WTC11 (cell line): ENCODE results near the gene CFAP20DC.

Source experiments
- CREB1 ChIP-seq: sonication (generic); formaldehyde crosslinking; IDR thresholded peaks from 2 replicates; pipeline ENCODE4 v1.8.0; 2023; ENCODE audit warnings: mild to moderate bottlenecking, missing genetic modification reagents
- FOXK1 ChIP-seq: sonication (generic); formaldehyde crosslinking; IDR thresholded peaks from 2 replicates; pipeline ENCODE4 v1.8.0; 2022; ENCODE audit warnings: mild to moderate bottlenecking, moderate library complexity, missing genetic modification reagents
- FOXP1 ChIP-seq: sonication (generic); formaldehyde crosslinking; IDR thresholded peaks from 2 replicates; pipeline ENCODE4 v1.8.0; 2022; ENCODE audit warnings: missing genetic modification reagents, mild to moderate bottlenecking, moderate library complexity, borderline replicate concordance
- HMGXB4 ChIP-seq: sonication (generic); formaldehyde crosslinking; IDR thresholded peaks from 2 replicates; pipeline ENCODE4 v1.8.1; 2023; ENCODE audit warnings: mild to moderate bottlenecking, moderate library complexity, missing genetic modification reagents
- SP1 ChIP-seq: sonication (generic); formaldehyde crosslinking; conservative IDR thresholded peaks from 2 replicates; pipeline ENCODE4 v1.8.1; 2022; ENCODE audit warnings: missing genetic modification reagents
- TCF7 ChIP-seq: sonication (generic); formaldehyde crosslinking; IDR thresholded peaks from 2 replicates; pipeline ENCODE4 v1.8.0; 2022; ENCODE audit warnings: mild to moderate bottlenecking, low read depth, missing genetic modification reagents, moderate library complexity
- ZNF121 ChIP-seq: sonication (generic); formaldehyde crosslinking; IDR thresholded peaks from 2 replicates; pipeline ENCODE4 v1.8.0; 2023; ENCODE audit warnings: missing genetic modification reagents
- TF ChIP-seq, protein P1 (sequence below): fragments of 200-600 bp; IDR thresholded peaks from 2 replicates; pipeline ENCODE4 v1.8.0; 2022; ENCODE audit warnings: antibody characterized with exemption
- TF ChIP-seq, protein P2 (sequence below): sonication (generic); formaldehyde crosslinking; IDR thresholded peaks from 2 replicates; pipeline ENCODE4 v1.8.1; 2023; ENCODE audit warnings: mild to moderate bottlenecking, missing genetic modification reagents, moderate library complexity
- TF ChIP-seq, protein P3 (sequence below): sonication (generic); formaldehyde crosslinking; IDR thresholded peaks from 2 replicates; pipeline ENCODE4 v1.8.0; 2022; ENCODE audit warnings: mild to moderate bottlenecking, missing genetic modification reagents

GRCh38 chr3:58986654-58987053 lies 63.2 kb downstream of the CFAP20DC start:
- TF ChIP-seq SP1 (no peak), TCF7 (no peak), FOXP1 (no peak), ZNF121 (CRISPR knock-in tag) (no peak), HMGXB4 (CRISPR knock-in tag) (no peak), FOXK1 (CRISPR knock-in tag) (no peak), CREB1 (CRISPR knock-in tag) (no peak)
- TF ChIP-seq, protein P1, sequence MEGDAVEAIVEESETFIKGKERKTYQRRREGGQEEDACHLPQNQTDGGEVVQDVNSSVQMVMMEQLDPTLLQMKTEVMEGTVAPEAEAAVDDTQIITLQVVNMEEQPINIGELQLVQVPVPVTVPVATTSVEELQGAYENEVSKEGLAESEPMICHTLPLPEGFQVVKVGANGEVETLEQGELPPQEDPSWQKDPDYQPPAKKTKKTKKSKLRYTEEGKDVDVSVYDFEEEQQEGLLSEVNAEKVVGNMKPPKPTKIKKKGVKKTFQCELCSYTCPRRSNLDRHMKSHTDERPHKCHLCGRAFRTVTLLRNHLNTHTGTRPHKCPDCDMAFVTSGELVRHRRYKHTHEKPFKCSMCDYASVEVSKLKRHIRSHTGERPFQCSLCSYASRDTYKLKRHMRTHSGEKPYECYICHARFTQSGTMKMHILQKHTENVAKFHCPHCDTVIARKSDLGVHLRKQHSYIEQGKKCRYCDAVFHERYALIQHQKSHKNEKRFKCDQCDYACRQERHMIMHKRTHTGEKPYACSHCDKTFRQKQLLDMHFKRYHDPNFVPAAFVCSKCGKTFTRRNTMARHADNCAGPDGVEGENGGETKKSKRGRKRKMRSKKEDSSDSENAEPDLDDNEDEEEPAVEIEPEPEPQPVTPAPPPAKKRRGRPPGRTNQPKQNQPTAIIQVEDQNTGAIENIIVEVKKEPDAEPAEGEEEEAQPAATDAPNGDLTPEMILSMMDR = no peak
- TF ChIP-seq, protein P2, sequence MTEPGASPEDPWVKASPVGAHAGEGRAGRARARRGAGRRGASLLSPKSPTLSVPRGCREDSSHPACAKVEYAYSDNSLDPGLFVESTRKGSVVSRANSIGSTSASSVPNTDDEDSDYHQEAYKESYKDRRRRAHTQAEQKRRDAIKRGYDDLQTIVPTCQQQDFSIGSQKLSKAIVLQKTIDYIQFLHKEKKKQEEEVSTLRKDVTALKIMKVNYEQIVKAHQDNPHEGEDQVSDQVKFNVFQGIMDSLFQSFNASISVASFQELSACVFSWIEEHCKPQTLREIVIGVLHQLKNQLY = no peak
- TF ChIP-seq, protein P3, sequence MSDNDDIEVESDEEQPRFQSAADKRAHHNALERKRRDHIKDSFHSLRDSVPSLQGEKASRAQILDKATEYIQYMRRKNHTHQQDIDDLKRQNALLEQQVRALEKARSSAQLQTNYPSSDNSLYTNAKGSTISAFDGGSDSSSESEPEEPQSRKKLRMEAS (CRISPR knock-in tag) = no peak
